Vagina (tissue), 2 donors: ENCODE data around the gene FCHO2.

ENCODE experiments used
- CTCF ChIP-seq, 3 experiments: fragments of 450-650 bp in 2 of 3; fragments of 200-600 bp in 1 of 3; sonication (generic) in 1 of 3; IDR thresholded peaks; one replicate each; pipeline ENCODE4 v1.5.1; 2017 to 2019; ENCODE audit warnings: antibody characterized with exemption in 3 of 3, mild to moderate bottlenecking in 2 of 3, moderate library complexity in 2 of 3
- POLR2A ChIP-seq, 2 donors: fragments of 450-650 bp; IDR thresholded peaks; one replicate each; pipeline ENCODE4 v1.6.1; 2017; ENCODE audit warnings: antibody characterized with exemption in 2 of 2, mild to moderate bottlenecking in 2 of 2, moderate library complexity in 2 of 2
- POLR2AphosphoS5 ChIP-seq, 2 donors: sonication (generic); formaldehyde crosslinking; IDR thresholded peaks; one replicate each; pipeline ENCODE4 v1.9.0; 2017; ENCODE audit warnings: antibody characterized with exemption in 2 of 2, mild to moderate bottlenecking in 2 of 2, low read depth in 1 of 2; ENCODE audit not compliant: insufficient read depth in 1 of 2

- no peak for TF ChIP-seq CTCF (IDR thresholded peaks at IDR 0.05)
- no peak for TF ChIP-seq POLR2AphosphoS5 (IDR thresholded peaks at IDR 0.05; ENCODE audit: insufficient read depth in 1 of 2, low read depth in 1 of 2)
- no peak for TF ChIP-seq POLR2A (IDR thresholded peaks at IDR 0.05)
Measured at GRCh38 chr5:72947498-72947897, 8.3 kb upstream of the FCHO2 start.
